Measurements from ENCODE around the gene RPL23.
"Not testable (repeated sequence)": the region's sequence is repeated elsewhere in the genome, so short reads cannot be mapped to it uniquely, and the experiment has no call there.

Gene RPL23

GRCh38 chr17:38867179-38867967 lies 13.9 kb upstream of the RPL23 start:
- peak; percentile 53 for DNase-seq

GRCh38 chr17:38864636-38865398 lies 11.3 kb upstream of the RPL23 start:
- DNase-seq, result no peak

- no peak for DNase-seq
These were observed 7.9 kb upstream of the RPL23 start for GRCh38 chr17:38861399-38861843.

- DNase-seq, result no peak
These were observed 3.8 kb upstream of the RPL23 start for GRCh38 chr17:38857271-38857670.

GRCh38 chr17:38855101-38855714 lies 1.7 kb upstream of the RPL23 start:
- not testable (repeated sequence) for DNase-seq

- no peak for DNase-seq
These were observed 690 bp downstream of the RPL23 start for GRCh38 chr17:38852771-38853291.

- DNase-seq, result no peak
These were observed 2.1 kb downstream of the RPL23 start for GRCh38 chr17:38851434-38851833.

- DNase-seq, result no peak
These were observed 3.1 kb downstream of the RPL23 start for GRCh38 chr17:38850374-38850773.

- DNase-seq, result no peak
These were observed 4.4 kb downstream of the RPL23 start for GRCh38 chr17:38848939-38849605.

GRCh38 chr17:38848557-38848891 lies 5.0 kb downstream of the RPL23 start:
- no peak for DNase-seq

- no peak for DNase-seq
These were observed 9.2 kb downstream of the RPL23 start for GRCh38 chr17:38844261-38844757.

- DNase-seq, result no peak
These were observed 27.7 kb downstream of the RPL23 start for GRCh38 chr17:38825762-38826247.

GRCh38 chr17:38824899-38825761 lies 28.4 kb downstream of the RPL23 start, which contains the start of gene CWC25:
Gene CWC25, minus strand, starts transcription at chr17:38825321. Its CDS starts 138 bp downstream, at chr17:38825183.
- DNase-seq, result peak; percentile 97

GRCh38 chr17:38815576-38816193 lies 37.8 kb downstream of the RPL23 start:
- no peak for DNase-seq

- DNase-seq, result no peak
These were observed 43.7 kb downstream of the RPL23 start for GRCh38 chr17:38809828-38810227.

GRCh38 chr17:38800237-38800760 lies 53.2 kb downstream of the RPL23 start:
- DNase-seq, result no peak

- peak; percentile 71 for DNase-seq
These were observed 53.9 kb downstream of the RPL23 start, which contains the start of gene PIP4K2B for GRCh38 chr17:38799501-38800236. Gene PIP4K2B, minus strand, starts transcription at chr17:38799556. Its CDS starts 132 bp downstream, at chr17:38799424.

GRCh38 chr17:38798614-38799500 lies 54.7 kb downstream of the RPL23 start:
- DNase-seq, result no peak
